GM21576 (cell line): ENCODE data around the gene SIRT3.
"Not testable (repeated sequence)": the region's sequence is repeated elsewhere in the genome, so short reads cannot be mapped to it uniquely, and the experiment has no call there.

Source experiments
- ATAC-seq: cut with Tn5 transposase; IDR thresholded peaks from one replicate; pipeline ENCODE4 v1.9.1; 2021; ENCODE audit warnings: mild to moderate bottlenecking, moderate library complexity; ENCODE audit not compliant: unreplicated experiment

The SIRT3 gene

GRCh38 chr11:244376-244775 lies 8.2 kb upstream of the SIRT3 start:
- ATAC-seq: no peak

DNA sequence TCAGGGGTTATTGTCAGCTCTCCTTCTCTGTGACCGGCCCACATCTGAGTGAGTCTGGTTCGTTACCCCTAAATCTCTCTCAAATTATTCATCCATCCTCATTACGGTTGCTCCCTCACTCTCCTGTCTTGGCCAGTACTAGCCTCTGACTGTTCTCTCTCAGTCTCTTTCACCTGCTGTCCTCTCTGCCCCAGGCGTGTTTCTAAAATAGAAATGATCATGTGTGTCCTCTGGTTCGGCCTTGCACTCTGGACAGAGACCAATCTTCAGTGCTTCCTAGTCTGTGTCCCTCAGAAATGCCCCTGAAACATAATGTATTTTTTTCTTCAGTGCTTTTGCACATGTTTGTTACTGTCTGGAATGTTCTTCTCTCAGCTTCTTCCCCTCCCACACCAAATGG lies 5.5 kb upstream of the SIRT3 start:
- ATAC-seq: no peak

DNA sequence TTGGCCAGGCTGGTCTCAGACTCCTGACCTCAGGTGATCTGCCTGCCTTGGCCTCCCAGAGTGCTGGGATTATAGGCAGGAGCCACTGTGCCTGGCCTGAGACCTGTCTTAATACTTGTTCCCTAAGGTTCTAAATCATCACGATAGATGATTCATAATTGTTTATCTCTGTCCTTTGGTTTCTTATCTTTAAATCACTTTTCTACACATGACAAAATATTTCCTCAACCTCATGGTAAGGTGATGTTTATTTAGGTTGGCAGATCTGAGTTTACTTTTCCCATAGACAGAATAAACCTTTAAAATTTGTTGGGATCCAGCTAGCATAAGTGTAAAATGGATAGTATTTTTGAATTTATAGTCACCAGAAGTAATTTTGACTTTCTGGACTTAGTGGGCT lies 4.2 kb upstream of the SIRT3 start:
- ATAC-seq: no peak

DNA sequence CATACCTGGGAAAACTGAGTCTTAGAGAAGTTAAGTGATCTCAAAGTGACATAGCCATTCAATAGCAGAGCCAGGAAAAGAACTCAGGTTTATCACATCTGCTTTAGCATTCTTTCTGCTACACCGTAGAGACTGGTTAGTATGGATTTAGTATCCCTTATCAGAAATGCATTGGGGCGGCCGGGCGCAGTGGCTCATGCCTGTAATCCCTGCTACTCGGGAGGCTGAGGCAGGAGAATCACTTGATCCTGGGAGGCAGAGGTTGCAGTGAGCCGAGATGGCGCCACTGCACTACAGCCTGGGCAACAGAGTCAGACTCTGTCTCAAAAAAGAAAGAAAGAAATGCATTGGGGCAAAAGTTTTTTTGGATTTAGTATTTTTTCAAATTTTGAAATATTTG lies 2.2 kb upstream of the SIRT3 start:
- not testable (repeated sequence) for ATAC-seq

DNA sequence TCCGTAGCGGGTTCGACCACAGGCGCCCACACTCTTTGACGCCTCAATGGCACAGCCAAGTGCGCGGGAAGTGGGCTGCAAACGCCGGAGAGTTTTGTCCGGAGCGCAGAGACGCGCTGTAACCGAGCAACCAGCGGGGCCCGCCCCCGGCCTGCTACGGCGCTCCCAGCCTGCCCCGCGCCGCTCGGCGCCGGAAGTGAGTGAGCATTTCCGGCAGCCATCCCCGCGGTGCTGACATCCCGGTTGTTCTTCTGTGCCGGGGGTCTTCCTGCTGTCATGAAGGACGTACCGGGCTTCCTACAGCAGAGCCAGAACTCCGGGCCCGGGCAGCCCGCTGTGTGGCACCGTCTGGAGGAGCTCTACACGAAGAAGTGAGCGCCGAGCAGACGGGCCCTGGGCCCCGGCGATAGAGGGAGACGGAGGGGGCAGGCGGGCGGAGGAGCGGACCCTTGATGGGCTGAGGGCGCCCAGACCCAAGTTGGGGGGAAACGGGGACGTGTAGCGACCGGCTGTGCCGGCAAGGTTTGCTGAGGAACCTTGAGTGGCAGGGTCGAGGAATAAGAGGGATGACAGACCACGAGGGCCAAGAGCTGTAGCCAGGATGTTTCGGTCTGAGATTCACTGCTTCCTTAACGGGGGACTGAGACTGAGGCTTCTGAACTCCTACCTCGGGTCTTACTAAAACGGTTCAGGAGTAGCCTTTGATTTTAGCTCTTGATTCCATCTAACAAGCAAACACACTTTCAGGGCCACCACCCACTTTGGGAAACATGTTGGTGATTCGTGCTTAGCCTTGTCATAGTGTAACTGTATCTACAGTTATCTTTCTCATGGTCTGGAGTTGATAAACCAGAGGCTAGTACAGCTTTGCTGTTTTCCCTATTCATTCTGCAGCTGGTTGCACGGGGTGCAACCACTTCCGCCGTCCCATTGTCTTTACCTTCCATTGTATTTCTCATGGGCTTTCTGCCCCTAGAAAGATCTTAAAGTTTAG lies 929 bp upstream of the SIRT3 start, which contains the start of gene PSMD13:
Gene PSMD13 (plus strand): TSS at position 203 of the 994 bp plus-strand sequence. CDS start 74 bp downstream, at position 277.
- peak; percentile 74 for ATAC-seq

- no peak for ATAC-seq
These were observed 539 bp downstream of the SIRT3 start for GRCh38 chr11:235609-235996.

GRCh38 chr11:235180-235579 lies 962 bp downstream of the SIRT3 start:
- ATAC-seq: no peak

DNA sequence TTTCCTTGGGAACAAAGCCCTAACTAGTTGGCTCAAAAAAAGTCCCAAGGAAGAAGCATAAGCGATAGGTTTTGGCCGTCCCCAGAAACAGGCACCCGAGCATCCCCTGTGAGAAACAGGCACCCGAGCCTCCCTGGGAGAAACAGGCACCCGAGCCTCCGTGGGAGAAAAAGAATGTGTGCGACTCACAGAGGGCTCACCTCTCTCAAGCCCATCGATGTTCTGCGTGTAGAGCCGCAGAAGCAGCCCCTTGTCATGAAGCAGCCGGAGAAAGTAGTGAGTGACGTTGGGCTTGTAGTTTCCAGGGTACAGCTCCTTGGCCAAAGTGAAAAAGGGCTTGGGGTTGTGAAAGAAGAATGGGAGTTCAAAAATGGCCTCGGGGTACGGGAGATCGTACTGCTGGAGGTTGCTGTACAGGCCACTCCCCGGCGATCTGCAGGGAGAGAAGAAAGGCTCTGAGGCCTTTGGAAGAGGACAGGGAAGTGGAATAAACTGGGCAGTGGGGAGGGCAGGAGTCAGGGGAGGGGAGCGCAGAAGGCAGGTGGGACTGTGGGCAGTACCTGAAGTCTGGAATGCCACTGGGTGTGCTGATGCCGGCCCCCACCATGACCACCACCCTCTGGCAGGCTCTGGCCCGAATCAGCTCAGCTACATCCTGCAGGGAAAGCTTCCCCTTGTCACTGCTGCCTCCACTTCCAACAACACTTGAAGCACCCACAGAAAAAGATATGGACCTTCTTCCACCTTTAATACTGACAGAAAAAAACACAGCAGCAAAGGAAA lies 3.2 kb downstream of the SIRT3 start:
- no peak for ATAC-seq

GRCh38 chr11:230431-230830 lies 5.7 kb downstream of the SIRT3 start:
- no peak for ATAC-seq

GRCh38 chr11:227824-228379 lies 8.2 kb downstream of the SIRT3 start:
- ATAC-seq: no peak

DNA sequence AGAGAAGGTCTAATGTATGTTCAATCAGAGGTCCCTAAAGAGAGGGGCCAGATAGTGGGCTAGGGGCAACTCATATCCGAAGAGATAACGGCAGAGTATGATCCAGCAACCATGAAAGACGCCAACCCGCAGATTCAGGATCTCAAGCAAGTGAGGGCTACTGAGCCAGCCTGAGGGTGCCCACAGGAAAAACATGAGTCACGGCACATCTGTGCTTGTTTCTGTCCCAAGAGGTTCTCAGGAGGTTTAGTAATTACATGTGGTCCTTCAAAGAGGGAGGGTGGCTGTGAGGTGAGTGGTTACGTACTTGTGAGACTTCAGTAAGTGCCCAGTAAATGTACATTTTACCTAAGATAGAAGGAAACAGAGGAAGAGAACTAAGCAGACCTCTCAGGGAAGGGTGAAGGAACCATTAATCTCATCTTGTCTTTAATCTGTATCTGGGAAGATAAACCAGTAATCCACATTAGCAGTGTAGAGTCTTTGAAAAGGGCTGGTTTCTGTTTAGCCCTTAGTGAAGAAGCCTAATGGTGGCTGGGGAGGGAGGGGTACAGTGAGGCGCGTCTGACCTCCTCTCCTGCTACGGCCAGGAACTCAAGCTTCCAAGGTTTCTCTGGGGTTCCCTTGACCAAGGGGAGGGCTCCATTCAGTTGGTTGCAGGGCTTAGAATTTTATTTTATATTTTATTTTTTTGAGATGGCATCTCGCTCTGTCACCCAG lies 10.2 kb downstream of the SIRT3 start:
- ATAC-seq: no peak

GRCh38 chr11:224424-224823 lies 11.7 kb downstream of the SIRT3 start:
- no peak for ATAC-seq

GRCh38 chr11:223884-224283 lies 12.3 kb downstream of the SIRT3 start:
- ATAC-seq: no peak

DNA sequence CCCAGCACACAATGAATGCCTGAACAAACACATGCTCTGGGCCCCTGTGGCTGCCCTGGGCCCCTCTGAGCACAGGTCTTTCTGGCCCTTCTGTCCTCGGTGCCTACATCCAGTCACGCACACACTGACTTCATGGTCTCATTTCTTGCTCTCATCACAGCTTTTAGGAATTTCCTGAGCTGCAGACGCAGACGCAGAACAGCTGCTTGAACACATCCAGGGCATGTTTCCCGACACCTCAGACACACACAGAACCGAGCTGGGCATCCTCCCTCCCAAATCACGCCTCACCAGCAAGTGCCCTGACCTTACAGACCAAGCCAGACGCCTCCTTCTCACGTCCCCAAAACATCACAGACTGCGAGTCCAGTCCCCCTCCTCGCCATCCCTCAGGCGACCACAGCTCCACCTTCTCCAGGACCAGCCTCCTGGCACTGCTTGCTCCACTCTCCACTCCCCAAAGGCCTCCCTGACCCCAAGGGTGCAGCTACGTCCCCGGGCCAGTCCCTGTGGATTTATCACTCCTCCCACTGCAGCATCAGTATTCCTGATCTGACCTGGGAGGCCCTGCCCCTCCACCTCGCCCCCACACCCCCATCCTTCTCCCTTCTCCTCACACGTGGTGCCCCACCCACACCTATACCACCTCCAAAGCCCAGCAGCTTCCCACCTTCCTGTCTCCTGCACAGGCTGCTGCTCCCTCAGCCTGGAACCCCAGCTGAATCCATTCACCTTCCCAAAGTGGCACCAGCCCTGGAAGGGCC lies 12.9 kb downstream of the SIRT3 start:
- no peak for ATAC-seq

- no peak for ATAC-seq
These were observed 13.9 kb downstream of the SIRT3 start for GRCh38 chr11:221998-222789.

- no peak for ATAC-seq
These were observed 14.6 kb downstream of the SIRT3 start for GRCh38 chr11:221539-221938.

GRCh38 chr11:220641-221215 lies 15.4 kb downstream of the SIRT3 start:
- not testable (repeated sequence) for ATAC-seq

DNA sequence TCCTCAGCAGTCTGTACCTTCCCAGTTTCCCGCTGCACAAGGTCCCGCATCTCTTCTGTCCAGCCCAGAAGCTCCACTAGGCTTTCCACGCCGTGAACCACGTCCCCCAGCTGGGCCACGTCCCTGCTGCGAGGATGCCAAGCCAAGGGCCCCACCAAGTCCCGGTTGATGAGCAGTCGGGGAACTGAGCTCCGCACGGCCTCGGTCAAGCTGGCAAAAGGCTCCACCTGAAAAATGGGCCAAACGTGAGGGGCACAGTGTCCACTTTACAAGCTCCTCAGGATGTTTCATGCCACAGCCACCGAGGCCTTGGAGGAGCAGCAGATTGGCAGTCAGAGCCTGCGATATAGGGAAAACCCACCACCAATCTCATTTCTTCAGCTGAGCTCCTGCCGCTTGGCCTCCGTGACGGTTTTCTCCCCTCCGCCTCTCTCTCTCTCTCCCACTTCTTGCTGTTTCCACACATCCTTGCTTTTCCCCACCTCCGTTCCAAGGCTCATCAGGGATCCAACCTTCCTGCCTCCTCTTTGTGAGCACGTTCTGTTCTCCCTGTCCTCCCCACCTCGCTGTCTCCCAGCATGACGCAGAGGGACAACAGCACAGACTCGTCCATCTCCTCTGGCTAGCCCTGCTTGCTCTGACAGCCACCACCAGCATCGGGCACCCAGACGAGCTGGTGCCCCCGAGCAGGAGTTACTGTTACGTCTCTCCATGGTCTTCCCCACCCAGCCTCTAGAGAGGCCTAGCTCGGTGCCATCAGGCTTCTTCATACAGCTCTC lies 17.1 kb downstream of the SIRT3 start:
- ATAC-seq: no peak
